Lung (tissue), 12 donors: Measurements from ENCODE around the gene NLRP9. TPM values are rescaled to one million over a fixed set of nuclear protein-coding genes. Genes with fewer than 3 reads are reported as not detected.

Experiments used
- ATAC-seq: fragments of 200-7000 bp; cut with Tn5 transposase; one replicate; pipeline ENCODE4 v1.9.1; 2020; ENCODE audit warnings: moderate number of reproducible peaks; ENCODE audit not compliant: insufficient read depth, low FRiP score
- DNase-seq, 3 donors: peaks; one replicate each; pipeline ENCODE4 v3.0.0-alpha.2; 2013 to 2017
- H3K27ac ChIP-seq, 2 donors: one replicate each; pipeline ENCODE4 v1.5.1; 2013; ENCODE audit warnings: mild to moderate bottlenecking in 2 of 2, moderate library complexity in 2 of 2, control low read depth in 1 of 2, inconsistent platforms in 1 of 2, low read depth in 1 of 2, low read length in 1 of 2
- H3K27me3 ChIP-seq, 3 donors: one replicate each; pipeline ENCODE4 v1.5.1; 2013; ENCODE audit warnings: low read length in 2 of 3; ENCODE audit not compliant: control insufficient read depth in 3 of 3, insufficient read depth in 3 of 3
- H3K36me3 ChIP-seq, 4 donors: one replicate each; pipeline ENCODE4 v1.5.1; 2013; ENCODE audit warnings: low read length in 4 of 4, mild to moderate bottlenecking in 1 of 4, moderate library complexity in 1 of 4; ENCODE audit not compliant: control insufficient read depth in 4 of 4, insufficient read depth in 4 of 4
- H3K4me1 ChIP-seq, 5 donors: one replicate each; pipeline ENCODE4 v1.5.1; 2013; ENCODE audit warnings: low read length in 5 of 5, mild to moderate bottlenecking in 2 of 5, moderate library complexity in 1 of 5; ENCODE audit not compliant: control insufficient read depth in 5 of 5, insufficient read depth in 5 of 5
- H3K4me3 ChIP-seq: one replicate; pipeline ENCODE4 v1.5.1; 2013; ENCODE audit warnings: mild to moderate bottlenecking, control low read depth, moderate library complexity
- H3K9ac ChIP-seq, 2 donors: one replicate each; pipeline ENCODE4 v1.5.1; 2013; ENCODE audit warnings: low read length in 2 of 2, control low read depth in 1 of 2; ENCODE audit not compliant: insufficient read depth in 1 of 2
- H3K9me3 ChIP-seq, 4 donors: one replicate each; pipeline ENCODE4 v1.5.1; 2013; ENCODE audit warnings: low read length in 3 of 4, mild to moderate bottlenecking in 1 of 4, moderate library complexity in 1 of 4; ENCODE audit not compliant: control insufficient read depth in 4 of 4, insufficient read depth in 3 of 4
- WGBS, 2 donors: extraction: QIAGEN DNeasy Blood & Tissue Kit; methylation state at CpG; one replicate each; pipeline ENCODE4 v1.1.7; 2013; 5-methylcytosine and 5-hydroxymethylcytosine counted together
- polyA plus RNA-seq, 2 donors: library from polyadenylated mRNA; stranded (reverse); fragments of 200-250 nt; gene quantifications; one replicate each; pipeline ENCODE4 v1.2.1, GENCODE V29; 2013
- total RNA-seq, 2 donors: library from RNA; depleted of rRNA in 1 of 2; stranded (reverse); fragments of >200 nt in 1 of 2; gene quantifications; one replicate each; pipeline ENCODE4 v1.2.1, GENCODE V29; 2014 to 2021
- TF ChIP-seq, protein P1 (sequence below): IDR thresholded peaks from 2 replicates; pipeline ENCODE4 v1.5.1; 2012; ENCODE audit warnings: mild to moderate bottlenecking; ENCODE audit errors: control extremely low read depth, extremely low read depth
- donor health status: control.
- donor health status: control.
- donor health status: Bipolar disorder and iron deficiency.
- donor health status: healthy.
- donor health status: DM: yes; HTN: yes; CAD: no.

Gene NLRP9
- total and polyA plus RNA-seq, 4 donors = not detected

DNA sequence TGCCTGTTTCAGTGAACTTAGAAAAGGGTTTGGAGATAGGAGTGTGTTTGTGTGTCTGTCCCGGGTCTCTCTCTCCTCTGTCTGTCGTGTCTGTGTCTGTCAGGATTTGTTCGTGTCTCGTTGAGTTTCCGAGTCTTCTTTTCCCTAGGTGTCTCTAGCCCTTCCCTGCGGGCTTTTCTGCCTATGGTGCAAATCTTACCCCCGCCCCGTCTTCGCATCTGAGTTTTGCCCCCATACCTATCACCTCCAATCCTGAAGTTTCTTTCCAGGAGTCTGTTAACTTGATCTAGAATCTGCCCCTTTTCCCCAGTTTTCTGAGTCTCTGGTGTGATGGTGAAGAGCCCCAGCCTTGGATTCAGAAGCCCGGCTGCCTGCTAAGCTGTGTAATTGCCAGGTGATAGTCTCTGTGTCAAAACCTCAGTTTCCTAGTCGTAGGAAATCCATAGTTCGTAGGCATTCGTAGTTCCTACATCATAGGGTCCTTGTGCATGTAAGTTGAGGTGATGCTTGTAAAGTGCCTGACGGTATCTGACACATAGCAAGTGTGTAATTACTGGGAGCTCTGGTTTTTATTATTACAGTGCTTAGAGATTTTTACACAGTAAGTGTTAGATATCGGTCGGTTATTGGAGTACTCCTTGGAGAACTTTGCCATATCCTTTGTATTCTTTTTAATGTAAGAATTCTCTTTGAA lies 62.4 kb downstream of the NLRP9 start:
- WGBS, 2 donors = 12 to 18% methylated on average over 16 of the region's 16 CpGs
- Histone ChIP-seq H3K9ac (peak overlapping the region; percentile 73 to 93), H3K36me3 (peaks cover 0 to 33% (median 21%) of the 10 kb centered on the region in 4 donors), H3K27me3 (no peaks in the 10 kb centered on the region), H3K4me3 (peak overlapping the region; percentile 90), H3K27ac (peak overlapping the region; percentile 88 to 95), H3K4me1 (peaks cover 3 to 14% (median 11%) of the 10 kb centered on the region in 5 donors), H3K9me3 (no peaks in the 10 kb centered on the region)
- no peak for DNase-seq
- TF ChIP-seq, protein P1, sequence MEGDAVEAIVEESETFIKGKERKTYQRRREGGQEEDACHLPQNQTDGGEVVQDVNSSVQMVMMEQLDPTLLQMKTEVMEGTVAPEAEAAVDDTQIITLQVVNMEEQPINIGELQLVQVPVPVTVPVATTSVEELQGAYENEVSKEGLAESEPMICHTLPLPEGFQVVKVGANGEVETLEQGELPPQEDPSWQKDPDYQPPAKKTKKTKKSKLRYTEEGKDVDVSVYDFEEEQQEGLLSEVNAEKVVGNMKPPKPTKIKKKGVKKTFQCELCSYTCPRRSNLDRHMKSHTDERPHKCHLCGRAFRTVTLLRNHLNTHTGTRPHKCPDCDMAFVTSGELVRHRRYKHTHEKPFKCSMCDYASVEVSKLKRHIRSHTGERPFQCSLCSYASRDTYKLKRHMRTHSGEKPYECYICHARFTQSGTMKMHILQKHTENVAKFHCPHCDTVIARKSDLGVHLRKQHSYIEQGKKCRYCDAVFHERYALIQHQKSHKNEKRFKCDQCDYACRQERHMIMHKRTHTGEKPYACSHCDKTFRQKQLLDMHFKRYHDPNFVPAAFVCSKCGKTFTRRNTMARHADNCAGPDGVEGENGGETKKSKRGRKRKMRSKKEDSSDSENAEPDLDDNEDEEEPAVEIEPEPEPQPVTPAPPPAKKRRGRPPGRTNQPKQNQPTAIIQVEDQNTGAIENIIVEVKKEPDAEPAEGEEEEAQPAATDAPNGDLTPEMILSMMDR = no peak
- ATAC-seq = no peak

DNA sequence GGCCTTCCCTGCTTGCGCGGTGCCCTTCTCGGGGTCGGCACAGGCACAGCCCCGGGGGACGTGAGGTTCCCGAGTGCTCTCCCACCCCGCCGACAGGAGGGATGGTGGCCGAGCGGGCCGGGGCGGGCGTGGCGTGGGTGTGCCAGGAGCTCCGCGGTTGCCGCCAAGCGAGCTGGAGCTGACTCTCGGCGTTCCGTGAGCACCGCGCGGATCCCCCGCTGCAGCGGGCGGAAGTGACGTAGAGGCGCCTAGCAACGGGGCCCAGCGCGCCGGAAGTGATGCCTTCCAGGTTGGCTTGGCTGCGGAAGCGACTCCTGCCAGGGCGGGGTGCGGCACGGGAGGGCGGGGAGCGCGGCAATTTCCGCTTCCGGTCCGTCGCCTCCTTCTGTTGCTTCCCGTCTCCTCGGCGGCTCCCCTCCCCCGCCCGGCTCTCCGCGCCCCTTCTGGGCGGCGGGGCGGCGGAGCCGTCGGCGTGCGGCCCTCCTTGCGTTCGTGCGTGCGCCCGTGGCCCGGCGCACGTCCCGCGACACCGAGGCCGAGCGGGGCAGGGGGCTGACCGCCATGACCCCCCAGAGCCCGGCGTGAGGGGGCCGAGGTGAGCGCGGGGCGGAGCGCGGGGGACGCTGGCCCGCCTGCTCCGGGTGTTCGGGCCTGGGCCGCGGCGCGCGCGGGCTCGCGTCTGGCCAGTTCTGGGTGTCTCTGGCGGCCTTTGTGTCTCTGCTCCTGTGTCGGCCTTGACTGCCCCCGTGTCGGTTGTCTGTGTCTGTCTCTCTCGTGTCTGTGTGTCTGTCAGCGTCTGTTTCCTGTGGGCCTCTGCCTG lies 63.2 kb downstream of the NLRP9 start, which contains the start of gene EPN1:
Gene EPN1 (plus strand): TSS at position 386 of the 820 bp plus-strand sequence. CDS start 3,402 bp downstream, outside the sequence.
- peak within 1 kb of the TSS; percentile 90 for H3K4me3 ChIP-seq
- TF ChIP-seq, protein P1 = no peak
- H3K9me3 ChIP-seq = no peaks in the 10 kb centered on the region
- peak within 1 kb of the TSS; percentile 73 to 93 for H3K9ac ChIP-seq
- H3K27ac ChIP-seq = peak within 1 kb of the TSS; percentile 88 to 95
- ATAC-seq (peak; percentile 89), DNase-seq (peak; percentile 97 to 98 (median 98))
- peaks cover 3 to 14% (median 11%) of the 10 kb centered on the region in 5 donors for H3K4me1 ChIP-seq
- 0 to 1% methylated on average over 56 to 101 of the region's 101 CpGs for WGBS, 2 donors
- H3K27me3 ChIP-seq = no peaks in the 10 kb centered on the region
- H3K36me3 ChIP-seq = peaks cover 0 to 33% (median 23%) of the 10 kb centered on the region in 4 donors

DNA sequence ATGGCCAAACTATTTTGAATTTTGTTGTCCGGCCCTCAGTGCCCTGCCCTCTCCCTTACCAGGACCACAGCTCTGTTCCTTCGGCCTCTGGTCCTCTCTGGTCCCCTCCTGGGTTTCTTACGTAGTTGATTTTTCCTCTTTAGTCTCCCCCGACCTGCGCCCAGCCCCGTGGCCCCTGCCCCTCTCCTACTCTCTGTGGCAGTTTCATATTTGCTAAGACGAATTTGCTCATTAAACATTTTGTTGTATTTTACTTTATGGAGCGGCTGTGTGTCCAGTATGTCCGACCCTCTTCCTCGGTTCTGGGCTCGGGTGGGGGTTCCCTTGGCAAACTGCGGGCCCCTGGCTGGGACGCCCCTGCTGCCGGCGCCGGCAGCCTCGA lies 63.8 kb downstream of the NLRP9 start:
- DNase-seq (no peak), ATAC-seq (no peak)
- H3K36me3 ChIP-seq = peaks cover 0 to 33% (median 26%) of the 10 kb centered on the region in 4 donors
- H3K9ac ChIP-seq = no peak overlapping the region
- H3K27me3 ChIP-seq = no peaks in the 10 kb centered on the region
- TF ChIP-seq, protein P1 = no peak
- no peaks in the 10 kb centered on the region for H3K9me3 ChIP-seq
- H3K27ac ChIP-seq = peak overlapping the region in 1 of 2 donors; percentile 81
- 30 to 37% methylated on average over 17 of the region's 17 CpGs for WGBS, 2 donors
- peaks cover 3 to 14% (median 11%) of the 10 kb centered on the region in 5 donors for H3K4me1 ChIP-seq
- no peak overlapping the region for H3K4me3 ChIP-seq
